ENCODE data around the gene OPN4. TPM values are rescaled to one million over a fixed set of nuclear protein-coding genes. Genes with fewer than 3 reads are reported as not detected.
"Not testable (repeated sequence)": the region's sequence is repeated elsewhere in the genome, so short reads cannot be mapped to it uniquely, and the experiment has no call there.

Gene OPN4
- total RNA-seq, 4 donors from 2014 or later: 1.1 TPM; not detected in 3

GRCh38 chr10:86642499-86642898 lies 11.8 kb upstream of the OPN4 start:
- no peak for TF ChIP-seq CTCF (IDR thresholded peaks at IDR 0.05)
- ATAC-seq (ENCODE audit: low FRiP score) (no peak), DNase-seq (ENCODE audit: low spot score) (no peak)

GRCh38 chr10:86644152-86644793 lies 10.1 kb upstream of the OPN4 start:
- TF ChIP-seq CTCF (IDR thresholded peaks at IDR 0.05): no peak
- no peak for ATAC-seq (ENCODE audit: low FRiP score)
- no peak for DNase-seq (ENCODE audit: low spot score)

GRCh38 chr10:86644794-86645445 lies 9.4 kb upstream of the OPN4 start:
- ATAC-seq (ENCODE audit: low FRiP score) (no peak), DNase-seq (ENCODE audit: low spot score) (no peak)
- no peak for TF ChIP-seq CTCF (IDR thresholded peaks at IDR 0.05)

GRCh38 chr10:86645621-86646165 lies 8.7 kb upstream of the OPN4 start:
- DNase-seq (ENCODE audit: low spot score); ATAC-seq (ENCODE audit: low FRiP score): not testable (repeated sequence)

- ATAC-seq (ENCODE audit: low FRiP score) (no peak), DNase-seq (ENCODE audit: low spot score) (no peak)
- no peak for TF ChIP-seq CTCF (IDR thresholded peaks at IDR 0.05)
Observed at GRCh38 chr10:86646532-86646931, 7.8 kb upstream of the OPN4 start.

GRCh38 chr10:86646933-86647332 lies 7.4 kb upstream of the OPN4 start:
- ATAC-seq (ENCODE audit: low FRiP score): no peak
- TF ChIP-seq CTCF (IDR thresholded peaks at IDR 0.05): no peak
- DNase-seq (ENCODE audit: low spot score): no peak

- ATAC-seq (ENCODE audit: low FRiP score) (no peak), DNase-seq (ENCODE audit: low spot score) (no peak)
- no peak for TF ChIP-seq CTCF (IDR thresholded peaks at IDR 0.05)
Observed at GRCh38 chr10:86647773-86648703, 6.3 kb upstream of the OPN4 start.

All from omental fat pad (tissue), 4 donors.